GM21825 (cell line): ENCODE measurements around the gene FTO.

Experiments used
- ATAC-seq: cut with Tn5 transposase; IDR thresholded peaks from one replicate; pipeline ENCODE4 v1.9.1; 2021; ENCODE audit warnings: mild to moderate bottlenecking, moderate library complexity; ENCODE audit not compliant: unreplicated experiment

FTO gene

DNA sequence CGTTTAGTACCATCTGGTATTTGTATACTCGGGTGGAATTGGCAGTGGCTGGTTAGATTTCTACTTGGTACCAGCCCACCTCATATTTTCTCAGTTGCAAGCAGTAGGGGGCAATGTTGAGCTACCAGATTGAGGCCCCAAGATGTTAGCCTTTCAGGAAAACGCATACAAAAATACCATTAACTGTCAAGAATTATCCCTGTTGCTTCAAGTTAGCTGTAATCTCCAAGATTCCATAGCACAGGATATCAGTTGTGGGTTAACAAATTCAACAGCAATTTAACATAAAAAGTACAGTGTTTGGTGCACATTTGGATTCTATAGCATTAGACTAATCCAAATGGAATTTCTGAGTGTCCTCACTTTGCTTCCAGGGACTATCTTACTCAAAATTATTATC is 188.2 kb downstream of the FTO start:
- ATAC-seq, result no peak

GRCh38 chr16:53893731-53894435 is 189.9 kb downstream of the FTO start:
- ATAC-seq, result no peak

GRCh38 chr16:53894686-53895085 is 190.7 kb downstream of the FTO start:
- no peak for ATAC-seq

DNA sequence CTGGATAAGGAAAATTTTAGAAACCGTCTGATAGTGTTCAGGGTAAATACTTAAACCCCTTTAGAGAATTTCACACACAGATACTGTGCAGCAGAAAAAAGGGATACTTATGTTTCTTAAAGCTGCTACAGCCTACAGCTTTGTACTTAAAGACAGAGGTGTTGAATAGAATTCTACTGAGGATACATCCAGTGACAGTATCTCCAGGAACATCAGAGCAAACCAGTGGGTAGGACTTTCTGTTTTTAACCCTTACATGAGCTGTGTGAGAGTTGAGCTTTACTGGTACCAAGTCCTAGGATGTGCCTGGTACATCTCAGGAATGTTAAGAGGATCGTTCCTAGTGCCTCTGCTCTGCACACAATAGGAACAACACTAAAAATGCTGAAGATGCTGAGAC is 191.5 kb downstream of the FTO start:
- ATAC-seq, result no peak

DNA sequence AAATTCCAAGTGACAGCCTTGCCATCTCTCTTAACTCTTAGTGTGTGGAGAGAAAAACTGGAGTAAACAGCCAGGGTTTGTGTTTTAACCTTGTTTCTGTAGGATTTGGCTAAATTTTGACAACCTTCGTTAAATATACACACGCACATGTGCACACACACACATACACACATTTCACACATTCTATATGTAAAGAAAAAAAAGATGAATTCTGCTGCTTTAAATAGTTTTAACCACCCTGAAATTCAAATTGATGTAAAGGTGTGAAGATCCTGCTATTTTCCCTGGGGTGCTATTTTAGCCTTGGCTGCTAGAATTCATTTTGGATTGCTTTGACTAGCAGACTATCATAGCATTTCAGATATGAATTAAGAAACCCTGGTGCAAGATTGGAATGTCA is 191.9 kb downstream of the FTO start:
- no peak for ATAC-seq

GRCh38 chr16:53896722-53897121 is 192.8 kb downstream of the FTO start:
- no peak for ATAC-seq

GRCh38 chr16:53898993-53899392 is 195.0 kb downstream of the FTO start:
- no peak for ATAC-seq

- no peak for ATAC-seq
Measured at GRCh38 chr16:53899431-53899830, 195.5 kb downstream of the FTO start.

- no peak for ATAC-seq
Measured at GRCh38 chr16:53900667-53901066, 196.7 kb downstream of the FTO start.

- ATAC-seq, result no peak
Measured at GRCh38 chr16:53901408-53901807, 197.5 kb downstream of the FTO start.

DNA sequence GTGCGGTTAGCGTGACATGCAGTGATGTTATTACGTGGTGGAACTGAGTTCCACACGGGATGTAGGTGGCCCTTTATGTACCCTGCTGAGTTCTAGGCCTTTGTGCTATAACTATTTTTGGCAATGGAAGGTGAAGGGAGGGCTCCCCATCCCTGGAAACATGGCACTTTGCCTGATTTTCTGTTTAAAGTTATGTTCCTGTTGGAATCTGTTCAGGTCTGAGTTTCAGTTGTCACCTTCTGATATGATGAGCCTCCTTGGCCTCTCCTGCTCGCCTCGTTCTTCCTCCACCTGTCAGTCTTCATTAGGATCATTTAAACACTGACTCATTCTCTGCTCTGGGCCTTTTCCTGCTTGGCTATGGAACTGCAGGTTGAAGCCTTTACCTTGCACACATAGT is 200.6 kb downstream of the FTO start:
- ATAC-seq, result no peak

DNA sequence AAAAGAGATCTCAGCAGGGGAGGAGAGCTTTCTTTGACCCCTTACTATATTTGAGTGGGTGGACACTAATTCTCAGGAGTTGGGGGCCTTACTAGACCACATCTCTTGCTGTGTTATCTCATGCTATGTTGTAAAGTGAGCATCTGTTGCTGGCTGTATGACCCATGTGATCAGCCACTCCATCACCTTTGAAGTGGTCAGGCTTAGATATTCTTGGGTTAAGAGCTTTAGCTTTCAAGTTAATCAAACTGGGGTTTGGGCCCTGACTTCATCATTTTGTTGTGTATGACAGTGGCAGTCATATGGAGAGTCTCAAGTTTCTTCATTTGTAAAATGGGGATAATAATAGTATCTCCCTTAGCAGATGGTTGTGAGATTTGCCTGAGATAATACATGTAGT is 201.1 kb downstream of the FTO start:
- ATAC-seq, result no peak

DNA sequence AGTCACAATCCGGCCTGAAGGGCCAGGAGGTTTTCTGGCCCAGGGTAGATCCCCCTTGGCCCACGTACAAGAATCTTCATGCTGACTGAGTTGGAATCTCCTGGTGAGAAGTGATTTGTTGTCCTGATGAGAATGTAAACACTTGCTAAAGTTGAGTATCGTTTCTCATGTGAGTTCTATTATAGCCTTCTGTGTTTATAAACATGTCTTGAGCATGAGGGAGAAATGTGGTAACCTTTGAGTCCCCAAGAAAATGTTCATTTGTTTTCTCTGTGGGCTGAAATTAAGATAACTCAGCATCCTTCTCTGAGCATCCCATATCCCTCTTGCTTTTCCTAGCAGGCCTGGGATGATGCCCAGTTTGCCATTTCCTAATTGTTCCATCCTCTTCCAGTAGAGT is 204.8 kb downstream of the FTO start:
- ATAC-seq, result no peak

DNA sequence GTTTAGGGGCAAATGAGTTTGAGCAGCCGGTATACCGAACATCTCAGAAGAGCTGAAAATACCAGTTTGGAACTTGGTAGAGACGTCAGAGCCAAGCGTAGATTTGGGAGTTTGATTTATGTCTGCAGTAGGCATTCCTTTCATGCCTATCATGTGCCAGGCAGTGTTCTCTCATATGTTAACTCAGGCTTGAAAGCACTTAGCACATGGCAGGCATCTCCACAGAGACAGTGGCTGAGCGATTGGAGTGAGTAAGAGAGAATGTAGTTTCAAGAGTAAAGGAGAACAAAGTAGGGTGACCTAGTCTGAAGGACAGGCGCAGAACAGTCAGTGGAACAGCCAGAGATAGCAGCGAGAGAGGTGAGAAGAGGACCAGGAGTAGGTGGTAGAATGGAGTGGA is 207.0 kb downstream of the FTO start:
- ATAC-seq, result no peak

DNA sequence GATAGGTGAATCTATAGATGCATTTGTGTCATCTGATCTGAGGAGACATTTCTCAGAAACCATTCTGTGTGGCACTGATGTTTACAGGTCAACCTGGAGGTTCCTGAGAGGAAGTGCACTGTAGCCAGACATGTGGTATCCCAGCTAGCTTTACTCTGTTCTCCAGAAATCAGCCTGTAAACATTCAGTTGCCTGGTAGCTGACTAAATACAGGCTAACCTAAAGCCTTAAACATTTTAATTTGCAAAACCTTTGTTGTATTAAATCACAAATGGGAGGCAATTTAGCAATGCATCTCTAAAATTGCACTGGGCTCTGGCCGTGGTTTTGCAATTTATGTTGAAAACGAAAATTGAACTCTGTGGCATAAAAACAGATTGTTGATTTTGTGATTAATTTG is 207.6 kb downstream of the FTO start:
- ATAC-seq, result no peak

DNA sequence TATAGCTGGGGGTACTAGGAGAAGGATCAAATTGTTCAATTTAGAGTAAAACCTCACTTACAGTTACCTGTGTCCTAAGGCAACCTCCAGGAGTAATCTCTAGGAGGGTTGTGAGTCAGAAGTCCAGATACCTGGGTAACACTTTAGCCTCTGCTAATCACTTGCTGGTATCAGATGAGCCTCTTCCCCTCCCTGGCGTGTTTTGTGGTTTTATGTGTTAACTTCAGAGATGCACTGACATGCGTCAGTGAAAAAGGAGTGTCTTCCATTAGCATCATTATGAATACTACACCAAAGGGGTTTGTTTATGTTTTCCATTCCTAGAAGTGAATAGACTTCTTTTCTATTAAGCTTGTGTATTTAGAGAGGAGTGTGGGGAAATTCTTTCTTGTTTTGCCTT is 208.2 kb downstream of the FTO start:
- no peak for ATAC-seq

DNA sequence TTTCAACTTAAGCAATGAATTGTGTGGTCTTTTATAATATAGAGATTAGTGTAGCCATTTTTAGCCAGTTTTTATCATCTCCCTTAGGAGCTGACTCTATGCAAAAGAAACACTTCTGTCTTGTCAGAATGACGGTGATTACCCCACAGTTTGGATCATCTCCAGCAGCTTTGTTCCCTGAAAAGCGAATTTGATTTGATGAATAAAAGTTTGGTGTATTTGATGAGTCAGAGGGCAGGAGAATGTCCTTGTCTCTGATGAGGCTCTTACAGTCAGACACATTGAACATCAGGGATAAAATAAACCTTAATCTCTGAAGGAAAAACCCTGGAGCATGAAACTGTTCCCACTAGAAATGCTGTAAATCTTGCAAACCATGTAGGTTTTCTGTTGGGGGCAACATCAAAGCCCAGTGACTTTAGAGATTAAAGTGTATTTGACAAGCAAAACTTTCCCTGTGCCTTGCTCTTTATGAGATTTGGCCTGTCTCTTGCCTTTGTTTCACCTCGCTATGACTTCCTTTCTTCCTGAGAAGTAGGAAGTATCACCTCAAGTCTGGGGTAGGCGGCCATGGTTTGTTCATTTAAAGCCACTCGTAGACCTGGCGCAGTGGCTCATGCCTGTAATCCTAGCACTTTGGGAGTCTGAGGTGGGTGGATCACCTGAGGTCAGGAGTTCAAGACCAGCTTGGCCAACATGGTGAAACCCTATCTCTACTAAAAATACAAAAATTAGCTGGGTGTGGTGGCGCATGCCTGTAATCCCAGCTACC is 209.3 kb downstream of the FTO start:
- ATAC-seq, result no peak

DNA sequence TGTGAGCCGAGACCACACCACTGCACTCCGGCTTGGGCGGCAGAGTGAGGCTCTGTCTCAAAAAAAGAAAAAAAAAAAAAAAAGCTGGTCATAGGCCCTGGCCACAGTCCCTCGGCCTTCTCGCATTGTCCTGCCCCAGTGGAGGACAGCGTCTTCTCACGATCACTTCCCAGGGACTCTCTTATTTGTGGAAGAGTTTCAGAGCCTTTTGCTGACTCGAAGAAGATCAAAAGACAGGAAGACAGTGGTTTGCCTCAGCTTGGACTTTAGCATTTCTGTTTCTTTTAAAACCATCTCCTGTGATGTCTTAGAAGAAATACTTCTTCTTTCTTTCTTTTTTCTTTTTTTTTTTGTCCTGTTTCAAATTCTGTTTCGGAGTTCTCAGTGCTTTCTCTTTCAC is 210.0 kb downstream of the FTO start:
- no peak for ATAC-seq

GRCh38 chr16:53914736-53915135 is 210.8 kb downstream of the FTO start:
- no peak for ATAC-seq

DNA sequence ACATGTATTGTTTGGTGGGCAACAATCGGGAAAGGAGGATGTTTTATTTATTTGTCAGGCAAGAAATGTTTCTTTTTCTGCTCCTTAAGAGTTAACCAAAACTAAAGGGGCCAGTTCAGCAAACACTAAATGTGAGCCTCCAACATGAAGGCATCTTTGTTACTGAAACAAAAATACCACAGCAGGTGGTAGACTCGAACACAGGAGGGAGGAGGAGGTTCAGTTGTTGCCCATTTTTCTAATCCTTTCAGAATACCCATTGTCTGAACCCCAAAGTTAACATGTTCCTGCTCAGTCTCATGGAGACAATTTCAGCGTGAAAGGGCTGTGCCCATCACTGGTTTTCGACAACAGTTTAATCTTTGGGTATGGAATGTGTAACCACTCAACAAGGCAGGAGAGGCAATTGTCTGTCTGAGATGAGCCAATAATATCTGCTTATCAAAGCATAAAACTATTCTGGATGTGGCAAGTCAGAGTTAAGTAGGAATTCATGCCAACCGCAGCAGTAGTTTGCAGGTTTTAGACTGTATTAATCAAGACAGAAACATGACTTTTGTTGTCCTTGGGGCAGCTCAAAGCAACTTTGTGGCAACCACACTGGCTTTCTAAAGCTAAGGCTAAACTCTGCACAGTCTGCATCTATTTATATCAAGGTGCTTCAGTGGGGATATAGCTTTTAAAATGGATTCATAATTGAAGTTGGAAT is 211.7 kb downstream of the FTO start:
- no peak for ATAC-seq

- ATAC-seq, result no peak
Measured at GRCh38 chr16:53920988-53921387, 217.0 kb downstream of the FTO start.
